ENCODE measurements around the gene NPAS2.

DNA sequence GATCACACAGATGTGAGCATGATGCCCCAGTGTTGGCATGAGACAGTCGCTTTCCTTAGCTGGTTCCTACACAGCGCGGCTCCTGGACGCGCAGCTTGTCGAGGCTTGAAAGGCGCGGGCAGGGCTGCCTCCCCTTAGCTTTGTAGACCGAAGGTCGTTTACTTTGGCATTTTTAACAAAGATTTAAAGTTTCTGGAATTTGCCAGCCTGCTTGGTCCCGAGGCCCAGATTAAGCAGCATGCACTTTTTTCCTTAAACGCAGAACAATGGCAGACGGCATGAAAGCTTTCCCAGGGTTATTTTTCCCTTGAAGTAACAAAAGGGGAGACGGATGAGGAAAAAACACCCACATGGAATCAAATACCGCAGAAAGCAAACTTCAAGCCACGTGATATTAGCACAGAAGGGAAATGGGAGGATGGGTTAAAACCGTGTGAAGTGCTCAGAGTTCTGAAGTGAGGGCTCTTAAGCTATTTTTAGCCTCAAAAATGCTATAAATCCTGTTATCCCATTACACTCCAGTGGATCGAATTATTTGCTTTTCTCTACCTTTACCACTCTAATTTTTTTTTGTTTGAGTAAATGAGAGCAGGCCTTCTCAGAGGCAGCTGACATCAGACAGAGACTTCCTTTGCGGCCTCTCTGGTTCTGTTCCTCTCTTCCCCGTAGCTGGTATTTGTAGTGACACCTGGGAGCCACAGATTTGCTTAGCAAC is 55.7 kb downstream of the NPAS2 start:
- no peak for TF ChIP-seq EZH2 (IDR thresholded peaks at IDR 0.05; ENCODE audit: insufficient read depth, low read length)
- TF ChIP-seq, protein P1, sequence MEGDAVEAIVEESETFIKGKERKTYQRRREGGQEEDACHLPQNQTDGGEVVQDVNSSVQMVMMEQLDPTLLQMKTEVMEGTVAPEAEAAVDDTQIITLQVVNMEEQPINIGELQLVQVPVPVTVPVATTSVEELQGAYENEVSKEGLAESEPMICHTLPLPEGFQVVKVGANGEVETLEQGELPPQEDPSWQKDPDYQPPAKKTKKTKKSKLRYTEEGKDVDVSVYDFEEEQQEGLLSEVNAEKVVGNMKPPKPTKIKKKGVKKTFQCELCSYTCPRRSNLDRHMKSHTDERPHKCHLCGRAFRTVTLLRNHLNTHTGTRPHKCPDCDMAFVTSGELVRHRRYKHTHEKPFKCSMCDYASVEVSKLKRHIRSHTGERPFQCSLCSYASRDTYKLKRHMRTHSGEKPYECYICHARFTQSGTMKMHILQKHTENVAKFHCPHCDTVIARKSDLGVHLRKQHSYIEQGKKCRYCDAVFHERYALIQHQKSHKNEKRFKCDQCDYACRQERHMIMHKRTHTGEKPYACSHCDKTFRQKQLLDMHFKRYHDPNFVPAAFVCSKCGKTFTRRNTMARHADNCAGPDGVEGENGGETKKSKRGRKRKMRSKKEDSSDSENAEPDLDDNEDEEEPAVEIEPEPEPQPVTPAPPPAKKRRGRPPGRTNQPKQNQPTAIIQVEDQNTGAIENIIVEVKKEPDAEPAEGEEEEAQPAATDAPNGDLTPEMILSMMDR (IDR thresholded peaks at IDR 0.05; ENCODE audit: insufficient read depth, low read depth, low read length), result no peak

Data from astrocyte (in vitro differentiated cells and primary cell).